Bone marrow (tissue), 2 donors: Measurements from ENCODE around the gene ADCY9.
"Not testable (repeated sequence)": the region's sequence is repeated elsewhere in the genome, so short reads cannot be mapped to it uniquely, and the experiment has no call there.

ENCODE experiments used
- DNase-seq, 2 donors: peaks; one replicate each; lab custom pipeline; 2025; lab: John Stamatoyannopoulos, UW

Gene ADCY9

GRCh38 chr16:3950343-3951193 is 165.7 kb downstream of the ADCY9 start:
- no peak for DNase-seq

- DNase-seq = no peak
Observed at GRCh38 chr16:3949946-3950342, 166.3 kb downstream of the ADCY9 start.

GRCh38 chr16:3949287-3949686 is 167.0 kb downstream of the ADCY9 start:
- no peak for DNase-seq

GRCh38 chr16:3948378-3948995 is 167.8 kb downstream of the ADCY9 start:
- no peak for DNase-seq

- DNase-seq = no peak
Observed at GRCh38 chr16:3946604-3947180, 169.6 kb downstream of the ADCY9 start.

- no peak for DNase-seq
Observed at GRCh38 chr16:3945751-3946603, 170.3 kb downstream of the ADCY9 start.

- not testable (repeated sequence) for DNase-seq
Observed at GRCh38 chr16:3944457-3944856, 171.8 kb downstream of the ADCY9 start.

- DNase-seq = not testable (repeated sequence)
Observed at GRCh38 chr16:3942146-3942545, 174.1 kb downstream of the ADCY9 start.

- DNase-seq = peak; percentile 24 to 33
Observed at GRCh38 chr16:3938843-3939624, 177.2 kb downstream of the ADCY9 start.

GRCh38 chr16:3938471-3938842 is 177.8 kb downstream of the ADCY9 start:
- DNase-seq = no peak

- DNase-seq = no peak
Observed at GRCh38 chr16:3937066-3937875, 179.0 kb downstream of the ADCY9 start.

- DNase-seq = no peak
Observed at GRCh38 chr16:3935921-3936320, 180.3 kb downstream of the ADCY9 start.

GRCh38 chr16:3934491-3935181 is 181.6 kb downstream of the ADCY9 start:
- no peak for DNase-seq

GRCh38 chr16:3927147-3927546 is 189.1 kb downstream of the ADCY9 start:
- not testable (repeated sequence) for DNase-seq

- DNase-seq = no peak
Observed at GRCh38 chr16:3924763-3925162, 191.5 kb downstream of the ADCY9 start.

GRCh38 chr16:3922241-3922640 is 194.0 kb downstream of the ADCY9 start:
- DNase-seq = no peak

- DNase-seq = no peak
Observed at GRCh38 chr16:3920206-3920605, 196.0 kb downstream of the ADCY9 start.

GRCh38 chr16:3919413-3919812 is 196.8 kb downstream of the ADCY9 start:
- DNase-seq = no peak

GRCh38 chr16:3915426-3916260 is 200.6 kb downstream of the ADCY9 start:
- DNase-seq = no peak
